Glutamatergic neuron (in vitro differentiated cells): ENCODE data around the gene COPB1. TPM values are rescaled to one million over a fixed set of nuclear protein-coding genes. Genes with fewer than 3 reads are reported as not detected.
"Not testable (repeated sequence)": the region's sequence is repeated elsewhere in the genome, so short reads cannot be mapped to it uniquely, and the experiment has no call there.

Experiments used
- DNase-seq: peaks from one replicate; pipeline ENCODE4 v3.0.0; 2022
- H3K27ac Mint-ChIP-seq: one replicate; pipeline ENCODE4 v1.8.0; 2020; ENCODE audit warnings: mild to moderate bottlenecking, mixed read lengths, inconsistent platforms; ENCODE audit not compliant: unreplicated experiment
- H3K27me3 Mint-ChIP-seq: one replicate; pipeline ENCODE4 v1.8.0; 2020; ENCODE audit warnings: mild to moderate bottlenecking, moderate library complexity, mixed read lengths, inconsistent platforms; ENCODE audit not compliant: unreplicated experiment
- H3K36me3 Mint-ChIP-seq: one replicate; pipeline ENCODE4 v1.8.0; 2020; ENCODE audit warnings: mild to moderate bottlenecking, mixed read lengths, inconsistent platforms; ENCODE audit not compliant: unreplicated experiment
- H3K4me1 Mint-ChIP-seq: one replicate; pipeline ENCODE4 v1.8.0; 2020; ENCODE audit warnings: mild to moderate bottlenecking, low read depth, mixed read lengths, inconsistent platforms; ENCODE audit not compliant: unreplicated experiment
- H3K4me3 Mint-ChIP-seq: one replicate; pipeline ENCODE4 v1.8.0; 2020; ENCODE audit warnings: mild to moderate bottlenecking, mixed read lengths, inconsistent platforms; ENCODE audit not compliant: unreplicated experiment
- H3K9me3 Mint-ChIP-seq: one replicate; pipeline ENCODE4 v1.8.0; 2020; ENCODE audit warnings: mild to moderate bottlenecking, moderate library complexity, mixed read lengths, inconsistent platforms; ENCODE audit not compliant: unreplicated experiment
- total RNA-seq: library from RNA; stranded (reverse); fragmentation: NEBNext Ultra II Directional; extraction: Animal tissue kit (Norgen Biotek cat#: 25700); gene quantifications from one replicate; pipeline ENCODE4 v1.2.1, GENCODE V29; 2021; ENCODE audit not compliant: unreplicated experiment
- TF ChIP-seq, protein P1 (sequence below): fragments of 200-600 bp; sonication (generic); IDR thresholded peaks from one replicate; pipeline ENCODE4 v1.5.0; 2021; ENCODE audit not compliant: partially characterized antibody, unreplicated experiment

The COPB1 gene
- total RNA-seq, 1 donor from 2014 or later = 99.4 TPM

DNA sequence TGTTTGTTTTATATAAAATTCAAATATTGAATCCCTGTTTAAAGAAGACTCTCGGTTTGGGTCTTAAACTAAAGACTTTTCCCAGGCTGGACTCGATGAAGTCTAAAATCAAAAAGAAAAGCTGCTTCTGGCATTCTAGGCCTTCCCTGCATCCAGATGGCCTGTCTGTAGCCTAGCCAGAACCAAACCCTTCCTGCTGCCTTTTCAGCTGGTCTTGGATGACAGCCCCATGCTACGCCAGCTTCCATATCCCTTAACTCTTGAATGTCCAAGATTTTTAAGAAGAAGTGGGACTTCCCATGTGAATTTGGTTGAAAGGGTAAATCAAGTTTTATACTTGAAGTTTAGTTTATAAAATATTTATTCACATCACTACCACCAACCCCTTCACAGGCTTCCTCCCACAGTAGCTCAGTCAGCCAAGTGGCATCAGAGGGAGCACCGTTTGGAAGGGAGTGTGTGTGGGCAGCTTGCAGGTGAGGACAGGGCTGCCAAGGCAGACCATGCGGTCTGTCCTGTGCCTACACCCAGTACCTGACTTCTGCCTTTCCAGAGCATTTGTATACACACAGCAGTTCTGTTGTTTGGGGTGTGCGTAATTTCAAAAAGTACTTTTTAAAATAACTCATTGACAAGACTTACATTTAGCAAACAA, 38.8 kb upstream of the COPB1 start:
- Mint-ChIP-seq H3K9me3 (no peaks in the 10 kb centered on the region), H3K36me3 (no peaks in the 10 kb centered on the region), H3K4me1 (peaks cover 10% of the 10 kb centered on the region), H3K27ac (no peak overlapping the region), H3K27me3 (no peaks in the 10 kb centered on the region), H3K4me3 (no peak overlapping the region)
- TF ChIP-seq, protein P1, sequence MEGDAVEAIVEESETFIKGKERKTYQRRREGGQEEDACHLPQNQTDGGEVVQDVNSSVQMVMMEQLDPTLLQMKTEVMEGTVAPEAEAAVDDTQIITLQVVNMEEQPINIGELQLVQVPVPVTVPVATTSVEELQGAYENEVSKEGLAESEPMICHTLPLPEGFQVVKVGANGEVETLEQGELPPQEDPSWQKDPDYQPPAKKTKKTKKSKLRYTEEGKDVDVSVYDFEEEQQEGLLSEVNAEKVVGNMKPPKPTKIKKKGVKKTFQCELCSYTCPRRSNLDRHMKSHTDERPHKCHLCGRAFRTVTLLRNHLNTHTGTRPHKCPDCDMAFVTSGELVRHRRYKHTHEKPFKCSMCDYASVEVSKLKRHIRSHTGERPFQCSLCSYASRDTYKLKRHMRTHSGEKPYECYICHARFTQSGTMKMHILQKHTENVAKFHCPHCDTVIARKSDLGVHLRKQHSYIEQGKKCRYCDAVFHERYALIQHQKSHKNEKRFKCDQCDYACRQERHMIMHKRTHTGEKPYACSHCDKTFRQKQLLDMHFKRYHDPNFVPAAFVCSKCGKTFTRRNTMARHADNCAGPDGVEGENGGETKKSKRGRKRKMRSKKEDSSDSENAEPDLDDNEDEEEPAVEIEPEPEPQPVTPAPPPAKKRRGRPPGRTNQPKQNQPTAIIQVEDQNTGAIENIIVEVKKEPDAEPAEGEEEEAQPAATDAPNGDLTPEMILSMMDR = no peak
- DNase-seq = no peak

DNA sequence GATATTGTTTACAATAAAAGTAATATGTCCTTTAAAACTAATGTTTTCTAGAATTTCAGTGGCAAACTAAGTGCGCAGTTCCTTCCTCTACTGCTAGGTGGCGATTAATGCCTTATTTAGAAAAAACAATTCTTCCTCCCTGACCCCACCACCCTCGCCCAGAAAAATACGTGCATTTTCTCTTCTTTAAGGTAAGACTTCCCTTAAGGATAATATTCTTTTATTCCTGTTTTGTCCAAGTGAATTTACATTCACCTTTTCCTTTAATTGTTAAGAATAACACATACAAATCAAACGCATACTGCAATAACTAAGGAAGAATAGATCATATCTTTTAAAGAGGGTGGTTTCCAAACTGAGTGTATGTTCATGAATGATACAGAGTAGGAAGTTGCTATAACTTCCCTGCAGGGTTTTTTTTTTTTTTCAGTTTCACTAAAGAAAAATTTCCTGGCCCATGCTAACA, 37.6 kb upstream of the COPB1 start:
- Mint-ChIP-seq H3K36me3 (no peaks in the 10 kb centered on the region), H3K4me3 (no peak overlapping the region), H3K9me3 (no peaks in the 10 kb centered on the region), H3K27ac (no peak overlapping the region), H3K4me1 (peaks cover 10% of the 10 kb centered on the region), H3K27me3 (no peaks in the 10 kb centered on the region)
- TF ChIP-seq, protein P1 = peak; percentile 79
- no peak for DNase-seq

DNA sequence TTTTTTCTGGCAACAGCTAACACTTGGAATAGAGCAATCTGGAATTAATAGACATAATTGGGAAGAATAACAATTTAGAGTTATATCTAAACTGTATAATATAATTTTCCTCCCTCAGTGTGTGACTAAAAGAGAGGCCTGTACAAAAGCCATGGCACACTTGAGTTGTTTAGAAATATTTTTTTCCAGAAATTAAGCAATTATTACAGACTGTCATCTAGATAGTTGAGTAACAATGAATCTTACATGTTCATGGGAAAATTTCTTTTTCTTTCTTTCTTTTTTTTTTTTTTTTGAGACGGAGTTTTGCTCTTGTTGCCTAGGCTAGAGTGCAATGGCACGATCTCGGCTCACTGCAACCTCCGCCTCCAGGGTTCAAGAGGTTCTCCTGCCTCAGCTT, 35.6 kb upstream of the COPB1 start:
- not testable (repeated sequence) for H3K27me3 Mint-ChIP-seq, H3K4me1 Mint-ChIP-seq, H3K36me3 Mint-ChIP-seq, H3K27ac Mint-ChIP-seq, H3K4me3 Mint-ChIP-seq, DNase-seq, H3K9me3 Mint-ChIP-seq

DNA sequence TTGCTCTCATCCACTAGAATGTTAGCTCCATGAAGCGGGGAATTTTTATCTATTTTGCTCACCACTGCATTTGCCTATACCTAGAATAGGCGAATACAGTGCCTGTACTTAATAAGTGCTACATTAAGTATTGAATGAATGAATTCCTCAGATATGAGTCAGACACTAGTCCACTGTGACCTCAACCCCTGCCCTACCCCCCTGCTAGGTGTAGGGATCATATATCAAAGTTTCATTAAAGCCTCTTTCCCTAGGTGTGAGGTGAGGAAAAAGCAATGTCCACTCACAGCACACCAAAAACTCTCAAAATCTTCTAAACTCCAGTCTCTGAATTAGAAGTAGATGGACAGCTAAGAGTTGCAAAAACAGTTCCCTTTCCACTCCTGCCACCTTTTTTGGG, 30.3 kb upstream of the COPB1 start:
- peaks cover 2% of the 10 kb centered on the region for H3K4me1 Mint-ChIP-seq
- no peaks in the 10 kb centered on the region for H3K36me3 Mint-ChIP-seq
- TF ChIP-seq, protein P1 = no peak
- H3K4me3 Mint-ChIP-seq = no peak overlapping the region
- H3K9me3 Mint-ChIP-seq = peaks cover 2% of the 10 kb centered on the region
- no peak for DNase-seq
- H3K27ac Mint-ChIP-seq = no peak overlapping the region
- no peaks in the 10 kb centered on the region for H3K27me3 Mint-ChIP-seq

DNA sequence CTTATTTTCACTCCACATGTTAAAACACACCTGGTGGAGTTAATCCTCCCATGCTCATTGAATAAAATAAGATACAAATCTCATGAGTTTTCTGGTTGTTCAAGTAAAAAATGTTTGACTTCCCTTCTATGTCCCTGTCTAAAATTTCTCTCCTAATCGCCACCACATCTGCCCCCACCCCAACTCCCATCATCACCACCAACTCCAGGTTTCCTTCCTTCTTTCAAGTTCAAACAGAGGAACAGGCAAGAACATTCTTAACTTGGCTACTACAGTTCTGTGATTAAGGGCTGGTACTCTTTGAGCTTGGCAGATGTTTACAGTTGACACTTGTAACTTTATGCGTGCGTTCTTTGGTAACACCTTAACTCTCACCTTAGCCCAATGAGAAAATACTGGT, 29.7 kb upstream of the COPB1 start:
- DNase-seq = no peak
- no peak overlapping the region for H3K27ac Mint-ChIP-seq
- H3K9me3 Mint-ChIP-seq = peaks cover 2% of the 10 kb centered on the region
- H3K4me1 Mint-ChIP-seq = peaks cover 2% of the 10 kb centered on the region
- TF ChIP-seq, protein P1 = no peak
- no peaks in the 10 kb centered on the region for H3K36me3 Mint-ChIP-seq
- H3K4me3 Mint-ChIP-seq = no peak overlapping the region
- H3K27me3 Mint-ChIP-seq = no peaks in the 10 kb centered on the region
